DMS 273 treated with DMSO at 0.1 percent for 48 hours (cell line): Measurements from ENCODE around the gene NCOA5.
"Not testable (repeated sequence)": the region's sequence is repeated elsewhere in the genome, so short reads cannot be mapped to it uniquely, and the experiment has no call there.

Experiments
- DNase-seq: peaks from one replicate; lab custom pipeline; 2025; lab: John Stamatoyannopoulos, UW

The NCOA5 gene

GRCh38 chr20:46091622-46092535 lies 2.1 kb upstream of the NCOA5 start:
- not testable (repeated sequence) for DNase-seq

GRCh38 chr20:46089167-46089416 lies 670 bp downstream of the NCOA5 start:
- no peak for DNase-seq

GRCh38 chr20:46088409-46089166 lies 1.2 kb downstream of the NCOA5 start:
- DNase-seq, result no peak

- no peak for DNase-seq
These were observed 2.6 kb downstream of the NCOA5 start for GRCh38 chr20:46087161-46087560.

- DNase-seq, result no peak
These were observed 4.4 kb downstream of the NCOA5 start for GRCh38 chr20:46085179-46085851.

- no peak for DNase-seq
These were observed 5.0 kb downstream of the NCOA5 start for GRCh38 chr20:46084805-46085178.

GRCh38 chr20:46083531-46084061 lies 6.2 kb downstream of the NCOA5 start:
- DNase-seq, result no peak

- no peak for DNase-seq
These were observed 6.7 kb downstream of the NCOA5 start for GRCh38 chr20:46083101-46083500.

GRCh38 chr20:46081074-46081473 lies 8.7 kb downstream of the NCOA5 start:
- DNase-seq, result no peak

- no peak for DNase-seq
These were observed 10.8 kb downstream of the NCOA5 start for GRCh38 chr20:46078954-46079353.

- DNase-seq, result no peak
These were observed 12.0 kb downstream of the NCOA5 start for GRCh38 chr20:46077642-46078305.

GRCh38 chr20:46076806-46077205 lies 13.0 kb downstream of the NCOA5 start:
- no peak for DNase-seq

GRCh38 chr20:46074006-46074405 lies 15.8 kb downstream of the NCOA5 start:
- DNase-seq, result no peak

- DNase-seq, result no peak
These were observed 16.3 kb downstream of the NCOA5 start for GRCh38 chr20:46073443-46073842.

- no peak for DNase-seq
These were observed 16.7 kb downstream of the NCOA5 start for GRCh38 chr20:46073024-46073423.

- DNase-seq, result no peak
These were observed 18.2 kb downstream of the NCOA5 start for GRCh38 chr20:46071573-46071972.

- no peak for DNase-seq
These were observed 19.4 kb downstream of the NCOA5 start for GRCh38 chr20:46070215-46070900.

GRCh38 chr20:46065691-46066090 lies 24.1 kb downstream of the NCOA5 start:
- DNase-seq, result no peak

- no peak for DNase-seq
These were observed 24.8 kb downstream of the NCOA5 start for GRCh38 chr20:46065006-46065405.

GRCh38 chr20:46063652-46064054 lies 26.1 kb downstream of the NCOA5 start:
- DNase-seq, result no peak

- DNase-seq, result no peak
These were observed 26.6 kb downstream of the NCOA5 start for GRCh38 chr20:46063151-46063550.

- no peak for DNase-seq
These were observed 27.1 kb downstream of the NCOA5 start for GRCh38 chr20:46062621-46063020.
